Activated gamma-delta T cell treated with Interleukin-2 at 50 U/mL for 16 hours (primary cell): ENCODE measurements around the gene FNDC3B.

ENCODE experiments used
- DNase-seq: peaks from one replicate; pipeline ENCODE4 v3.0.0-alpha.2; 2020

The FNDC3B gene

DNA sequence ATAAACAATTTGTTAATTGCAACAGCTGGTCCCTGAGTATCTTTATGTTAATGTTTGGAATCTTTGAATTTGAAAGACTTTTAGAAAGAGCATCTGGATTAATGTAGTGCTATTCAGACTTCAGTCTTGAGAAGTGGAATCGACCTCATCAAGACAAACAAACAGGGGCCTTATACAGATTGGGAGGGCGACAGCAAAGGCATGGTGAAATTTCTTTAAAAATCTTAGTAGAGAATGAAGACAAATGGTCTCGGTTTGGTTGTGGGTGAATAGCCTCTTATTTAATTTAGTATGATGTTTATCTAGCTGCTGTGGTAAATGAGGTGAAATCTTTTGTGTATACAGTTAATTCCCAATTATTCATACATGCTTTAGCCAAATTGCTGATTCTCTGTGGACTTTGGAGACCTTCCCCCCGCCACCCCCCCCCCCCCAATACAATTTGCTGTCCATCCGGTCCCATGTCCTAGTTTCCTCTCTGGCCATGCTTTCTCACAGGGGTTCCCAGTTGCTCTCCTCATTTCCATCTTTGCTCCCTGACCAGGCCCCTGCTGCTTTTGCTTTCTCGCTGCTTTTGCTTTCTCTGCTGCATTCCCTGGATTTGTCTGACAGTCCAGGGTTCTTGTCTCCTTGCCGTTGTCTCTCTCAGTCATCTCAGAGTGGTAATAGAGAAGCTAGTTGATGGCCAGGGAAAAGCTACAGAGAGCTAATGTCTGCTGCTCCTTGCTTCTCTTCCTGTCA lies 135.3 kb downstream of the FNDC3B start:
- DNase-seq, result no peak

DNA sequence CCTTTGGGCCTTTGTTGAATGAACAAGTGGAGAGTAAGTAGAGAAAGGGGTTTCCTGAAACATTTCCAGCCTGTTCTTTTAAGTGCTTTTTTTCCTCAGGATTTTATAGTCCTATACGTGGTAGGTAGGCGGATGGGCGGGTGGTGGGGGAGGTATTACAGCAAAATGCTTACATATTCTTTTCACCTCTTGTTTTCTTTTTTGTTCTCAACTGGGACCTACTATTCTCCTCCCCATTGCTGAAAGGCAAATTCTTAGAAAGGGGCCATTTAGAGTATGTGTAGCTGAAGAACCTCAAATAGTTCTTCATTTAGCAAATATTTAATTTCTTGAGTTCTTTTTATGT lies 135.8 kb downstream of the FNDC3B start:
- DNase-seq, result no peak

DNA sequence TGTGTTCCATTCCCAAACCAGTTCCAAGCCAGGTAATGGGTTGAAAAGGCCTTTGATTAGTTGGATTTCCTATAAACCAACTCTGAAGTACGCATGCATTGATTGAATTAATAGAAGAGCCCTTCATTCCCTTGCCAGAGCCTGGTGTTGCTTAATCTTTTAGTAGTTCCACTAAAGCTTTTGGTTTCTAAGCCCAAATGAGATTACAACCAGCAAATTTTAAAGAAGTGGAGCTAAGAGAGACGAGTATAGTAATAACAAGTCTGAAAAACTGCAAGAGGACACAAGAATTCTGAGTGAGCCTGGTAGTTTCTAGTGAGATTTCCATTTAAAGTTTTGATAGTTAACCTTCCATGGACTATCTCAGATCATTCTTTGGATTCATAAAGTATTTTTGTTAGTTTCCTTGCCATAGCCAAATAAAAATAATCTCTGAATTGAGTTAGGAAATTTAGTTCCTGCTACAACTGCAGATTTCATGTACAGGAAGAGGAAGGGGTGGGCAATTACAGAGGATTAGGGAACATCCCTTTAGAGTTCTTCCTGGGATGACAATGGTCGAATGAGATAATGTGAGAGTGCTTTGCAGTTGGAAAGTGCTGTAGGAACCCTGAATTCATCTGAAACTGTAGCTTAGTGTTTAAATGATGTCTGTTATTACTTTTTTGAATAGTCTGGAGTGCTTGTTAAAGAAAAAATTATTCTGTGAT lies 136.8 kb downstream of the FNDC3B start:
- no peak for DNase-seq

DNA sequence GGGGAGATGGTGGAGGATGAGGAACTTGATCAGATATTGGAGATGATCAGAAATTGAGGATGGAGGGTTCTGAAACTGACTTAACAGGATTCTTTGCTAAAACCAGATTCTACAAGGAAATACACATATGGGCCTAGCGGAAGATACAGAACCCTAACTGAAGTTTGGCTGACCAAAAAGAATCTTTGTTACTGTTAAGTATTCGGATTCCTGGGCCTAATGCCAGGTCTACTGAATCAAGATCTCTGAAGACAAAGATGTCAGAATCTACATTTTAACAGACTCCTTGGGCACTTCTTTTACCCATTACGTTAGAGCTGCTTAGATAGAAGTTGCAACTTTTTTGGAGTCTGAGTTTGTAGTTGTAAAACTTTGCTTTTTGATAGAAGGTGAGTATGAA lies 137.7 kb downstream of the FNDC3B start:
- DNase-seq, result no peak

DNA sequence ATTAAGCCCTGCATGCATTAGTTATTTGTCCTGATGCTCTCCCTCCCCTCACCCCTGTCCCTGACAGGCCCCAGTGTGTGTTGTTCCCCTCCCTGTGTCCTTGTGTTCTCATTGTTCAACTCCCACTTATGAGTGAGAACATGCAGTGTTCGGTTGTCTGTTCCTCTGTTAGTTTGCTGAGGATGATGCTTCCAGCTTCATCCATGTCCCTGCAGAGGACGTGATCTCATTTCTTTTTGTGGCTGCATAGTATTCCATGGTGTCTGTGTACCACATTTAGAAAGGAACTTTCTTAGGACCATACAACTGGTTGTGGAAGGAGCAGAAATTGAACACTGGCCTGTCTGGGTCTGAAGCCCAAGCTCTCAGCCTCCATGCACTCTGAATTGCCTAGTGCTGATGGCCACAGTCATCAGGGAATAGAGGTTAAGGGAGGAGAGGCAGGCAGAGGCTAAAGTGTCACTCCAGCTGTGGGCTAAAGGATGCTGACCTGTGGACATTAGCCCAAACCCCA lies 138.5 kb downstream of the FNDC3B start:
- no peak for DNase-seq

DNA sequence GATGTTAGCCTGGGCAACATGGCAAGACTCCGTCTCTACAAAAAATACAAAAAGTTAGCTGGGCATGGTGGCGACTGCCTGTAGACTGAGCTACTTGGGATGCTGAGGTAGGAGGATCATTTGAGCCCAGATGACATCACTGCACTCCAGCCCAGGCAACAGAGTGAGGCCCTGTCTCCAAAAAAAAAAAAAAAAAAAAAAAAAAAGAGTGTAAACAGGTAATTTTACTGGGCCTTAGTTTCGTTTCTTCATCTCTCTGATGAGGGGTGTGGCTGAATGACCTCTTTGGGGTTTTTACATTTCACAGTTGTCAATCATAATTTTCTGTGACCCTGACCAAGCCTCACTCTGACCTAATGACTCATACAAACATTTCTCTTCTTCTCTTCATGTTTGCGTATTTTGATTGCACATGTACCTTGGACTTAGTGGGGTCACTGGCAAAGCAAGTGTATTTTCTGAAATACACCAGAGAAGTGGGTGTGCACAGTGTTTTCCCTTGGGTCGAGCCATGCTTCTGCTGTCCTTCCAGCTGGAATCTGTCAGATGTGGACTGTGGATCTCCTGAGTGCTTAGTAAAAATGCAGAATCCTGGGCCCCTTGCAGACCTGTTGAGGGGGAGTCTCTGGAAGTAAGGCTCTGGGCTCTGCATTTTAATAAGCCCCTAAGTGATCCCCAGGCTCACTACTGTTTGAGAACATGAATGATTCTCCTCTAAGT lies 140.5 kb downstream of the FNDC3B start:
- no peak for DNase-seq

DNA sequence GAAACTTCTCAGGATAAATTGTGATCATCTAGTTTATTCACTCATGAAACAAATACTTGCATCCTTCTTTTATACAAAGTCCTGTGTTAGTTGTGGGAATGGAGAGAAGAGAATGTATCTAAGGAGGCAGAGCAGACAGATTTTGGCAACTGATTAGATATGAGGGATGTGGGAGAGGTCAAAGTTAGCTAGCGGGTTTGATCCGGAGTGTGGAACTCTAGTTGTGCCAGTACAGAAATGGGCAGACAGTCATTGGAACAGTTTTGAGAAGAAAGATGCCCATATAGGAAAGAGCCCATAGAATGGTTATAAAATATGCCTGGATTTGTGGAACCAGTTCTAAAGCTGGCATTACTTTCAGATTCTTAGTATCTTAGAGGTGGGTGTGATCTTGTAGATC lies 141.1 kb downstream of the FNDC3B start:
- no peak for DNase-seq

DNA sequence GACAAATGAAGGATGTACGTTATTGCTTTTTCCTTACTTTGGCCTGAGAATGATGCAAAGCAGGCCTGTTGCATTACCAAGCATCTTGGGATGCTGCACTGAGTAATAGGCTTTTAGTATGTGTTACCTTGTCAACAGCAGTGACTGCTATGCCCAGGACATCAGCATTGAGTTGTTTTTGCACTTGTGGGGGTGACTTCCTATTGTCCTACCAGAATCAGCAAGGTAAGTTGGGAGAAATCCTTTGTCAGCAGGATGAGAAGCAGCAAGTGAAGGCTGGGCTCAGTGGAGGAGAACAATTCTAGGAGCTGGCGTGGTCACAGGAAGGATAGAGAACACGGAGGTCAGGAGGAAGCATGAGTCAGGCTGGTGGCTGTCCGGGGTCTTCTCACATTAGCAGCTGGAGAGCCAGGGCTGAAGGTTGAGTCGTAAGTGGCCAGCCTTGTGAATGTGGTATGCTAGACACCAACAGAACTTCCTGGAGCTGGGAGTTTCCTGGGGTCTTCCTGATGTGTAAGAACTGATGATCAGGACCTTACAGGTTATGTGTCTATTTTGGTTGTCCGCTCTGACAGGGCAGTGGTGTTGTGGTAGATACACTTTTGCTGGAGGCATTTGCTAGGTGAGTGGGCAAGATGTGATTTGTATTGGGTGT lies 142.7 kb downstream of the FNDC3B start:
- no peak for DNase-seq

DNA sequence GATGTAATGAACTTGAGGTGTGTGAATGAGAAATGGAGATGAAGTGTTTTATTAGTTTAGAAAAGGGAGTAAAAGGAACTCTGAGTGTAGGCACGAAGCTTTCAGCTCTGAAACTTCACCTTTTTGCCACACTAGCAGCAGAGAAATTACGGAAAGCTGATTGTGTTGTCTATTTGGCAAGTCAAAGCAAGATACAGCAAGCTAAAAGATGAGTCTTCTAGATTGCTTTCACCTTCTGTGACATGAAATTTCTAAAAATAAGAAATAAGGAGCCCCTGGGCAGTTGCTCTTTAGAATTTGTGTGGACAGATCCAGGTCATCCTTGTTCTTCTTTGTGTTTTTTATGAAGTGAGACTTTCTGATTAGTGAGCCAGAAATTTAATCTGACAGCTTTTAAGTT lies 143.4 kb downstream of the FNDC3B start:
- no peak for DNase-seq

DNA sequence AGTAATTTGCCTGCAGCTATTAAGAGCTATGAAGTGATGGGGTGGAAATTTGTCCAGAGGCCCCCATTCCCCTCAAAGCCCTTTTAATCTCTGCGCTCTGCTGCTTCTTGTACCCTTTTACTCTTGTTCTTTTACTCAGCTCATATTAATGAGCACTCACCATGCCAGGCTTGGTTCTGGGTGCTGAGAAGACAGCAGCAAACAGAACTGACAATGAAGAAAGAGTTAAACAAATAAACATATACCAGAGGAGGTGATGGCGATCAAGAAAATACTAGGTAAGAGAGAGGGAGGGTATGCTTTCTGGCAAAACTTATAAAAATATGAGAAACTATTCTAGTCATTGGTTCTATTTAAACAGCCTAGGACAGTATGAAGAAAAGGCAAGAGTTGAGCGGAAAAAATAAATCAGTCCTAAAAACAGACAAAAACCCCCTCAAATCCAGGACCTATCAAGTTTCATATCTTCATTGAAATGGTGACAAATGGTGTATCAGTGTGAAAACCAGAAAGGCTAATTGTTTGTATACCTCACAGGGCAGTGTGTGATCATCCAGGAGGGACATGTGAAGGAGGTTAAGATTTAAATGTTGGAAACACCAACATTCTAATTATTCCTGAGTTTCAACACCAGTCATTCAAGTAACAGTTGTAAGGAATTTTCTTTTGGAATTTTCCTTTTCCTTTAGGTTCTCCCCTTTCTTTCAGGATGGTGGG lies 144.9 kb downstream of the FNDC3B start:
- DNase-seq, result no peak

DNA sequence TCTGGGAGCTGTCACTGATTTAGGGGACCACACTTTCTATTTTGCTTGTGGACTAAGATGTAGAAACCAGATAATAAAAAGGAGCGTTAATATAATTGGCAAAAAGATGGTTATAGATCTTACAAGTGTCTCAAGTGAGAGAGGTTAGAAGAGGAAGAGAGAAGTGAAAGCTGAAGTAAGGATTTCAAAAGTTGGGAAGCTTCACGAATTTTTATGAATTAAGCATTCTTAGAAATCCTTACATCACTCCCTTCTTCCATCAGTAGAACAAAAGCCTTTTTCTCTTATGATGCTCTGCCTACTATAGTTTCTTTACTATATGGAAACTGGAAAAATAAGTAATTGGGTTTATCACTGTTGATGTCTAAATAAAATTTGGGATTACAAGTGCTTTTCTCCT lies 146.5 kb downstream of the FNDC3B start:
- no peak for DNase-seq

DNA sequence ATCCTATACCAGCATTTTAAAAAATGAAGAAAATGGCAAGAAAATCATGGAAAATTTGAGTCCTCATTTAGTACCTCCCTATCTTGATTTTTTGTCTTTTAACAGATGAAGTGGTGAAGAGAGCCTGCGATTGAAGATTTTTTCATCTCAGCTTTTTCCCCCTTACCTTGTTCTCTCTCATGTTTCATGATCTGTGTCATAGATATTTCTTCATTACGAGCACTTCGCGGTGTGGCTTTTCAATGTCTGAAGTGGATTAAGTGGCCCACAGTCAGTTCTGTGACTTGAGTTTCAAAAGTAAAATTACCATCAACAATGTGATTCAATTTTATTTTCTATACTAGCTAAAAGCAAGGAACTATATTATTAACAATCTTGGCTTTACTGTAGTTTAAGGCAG lies 147.2 kb downstream of the FNDC3B start:
- no peak for DNase-seq

DNA sequence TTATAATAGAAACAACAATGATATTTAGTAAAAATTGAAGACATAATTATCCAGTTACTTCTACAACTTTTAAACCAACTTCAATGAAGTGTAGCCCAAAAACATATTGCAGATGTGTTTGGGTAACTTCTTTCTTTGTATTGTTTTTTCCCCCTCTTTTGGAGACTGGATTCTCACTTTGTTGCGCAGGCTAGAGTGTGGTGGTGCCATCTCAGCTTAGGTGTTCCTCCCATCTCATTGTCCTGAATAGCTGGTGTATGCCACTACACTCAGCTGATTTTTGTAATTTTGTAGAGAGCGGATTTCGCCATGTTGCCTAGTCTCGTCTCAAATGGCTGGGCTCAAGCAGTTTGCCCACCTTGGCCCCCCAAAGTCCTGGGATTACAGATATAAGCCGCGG lies 148.1 kb downstream of the FNDC3B start:
- no peak for DNase-seq

DNA sequence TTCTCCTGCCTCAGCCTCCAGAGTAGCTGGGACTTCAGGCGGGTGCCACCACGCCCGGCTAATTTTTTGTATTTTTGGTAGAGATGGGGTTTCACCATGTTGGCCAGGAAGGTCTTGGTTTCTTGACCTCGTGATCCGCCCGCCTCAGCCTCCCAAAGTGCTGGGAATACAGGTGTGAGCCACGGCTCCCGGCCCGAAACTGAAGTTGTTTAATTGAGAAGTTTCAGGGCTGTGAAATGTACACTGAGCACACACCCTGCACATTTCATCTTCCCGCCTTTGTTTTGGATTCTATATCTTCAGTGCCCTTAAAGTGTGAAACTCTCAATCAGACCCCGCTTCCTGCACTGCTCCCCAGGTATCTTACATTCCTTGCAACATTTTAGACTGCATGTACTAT lies 149.1 kb downstream of the FNDC3B start:
- no peak for DNase-seq

DNA sequence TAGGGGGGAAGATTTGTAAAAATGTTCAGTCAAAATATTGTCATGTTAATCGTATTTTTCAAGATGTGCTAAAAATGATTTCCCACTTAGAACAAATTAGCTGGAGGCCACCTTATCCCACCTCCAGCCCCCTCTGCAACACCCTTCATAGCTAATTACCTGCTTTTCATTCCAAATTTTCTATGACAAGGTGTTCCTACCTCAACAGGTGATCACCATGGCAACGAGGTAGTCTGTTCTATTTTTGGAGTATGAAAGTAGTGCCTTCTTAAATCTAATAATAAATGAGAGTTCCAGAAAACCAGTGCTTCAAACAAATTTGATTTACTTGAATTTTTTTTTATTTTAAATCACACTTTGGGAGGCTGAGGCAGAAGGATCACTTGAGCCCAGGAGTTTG lies 149.8 kb downstream of the FNDC3B start:
- DNase-seq, result no peak

DNA sequence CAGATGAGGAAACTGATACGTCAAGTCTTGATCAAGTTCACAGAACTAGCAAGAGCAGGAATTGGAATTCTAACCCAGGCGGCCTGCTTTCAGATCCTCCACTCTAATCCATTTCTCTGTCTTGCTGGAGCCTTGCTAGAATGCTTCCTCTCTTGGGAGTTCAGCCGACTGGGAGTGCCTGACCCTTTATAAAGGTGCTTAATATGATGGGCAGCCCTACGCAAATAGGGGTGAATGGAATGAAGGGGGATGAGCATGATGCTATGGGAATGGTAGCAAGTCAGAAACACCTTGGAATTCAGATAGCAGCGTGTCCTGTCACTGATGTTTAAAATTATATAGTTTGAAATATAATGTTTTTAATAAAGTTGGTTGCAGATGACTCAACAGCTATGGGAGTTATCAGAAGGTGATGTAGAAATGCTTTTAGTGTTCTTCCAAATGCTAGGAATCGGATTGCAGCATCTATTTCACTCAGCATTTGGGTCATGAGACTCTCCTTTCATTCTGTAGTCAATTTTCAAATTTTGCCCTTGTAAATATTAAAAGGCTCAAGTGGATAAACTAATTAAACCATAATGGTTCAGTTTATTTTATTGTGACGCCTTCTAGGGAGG lies 150.7 kb downstream of the FNDC3B start:
- DNase-seq, result no peak

DNA sequence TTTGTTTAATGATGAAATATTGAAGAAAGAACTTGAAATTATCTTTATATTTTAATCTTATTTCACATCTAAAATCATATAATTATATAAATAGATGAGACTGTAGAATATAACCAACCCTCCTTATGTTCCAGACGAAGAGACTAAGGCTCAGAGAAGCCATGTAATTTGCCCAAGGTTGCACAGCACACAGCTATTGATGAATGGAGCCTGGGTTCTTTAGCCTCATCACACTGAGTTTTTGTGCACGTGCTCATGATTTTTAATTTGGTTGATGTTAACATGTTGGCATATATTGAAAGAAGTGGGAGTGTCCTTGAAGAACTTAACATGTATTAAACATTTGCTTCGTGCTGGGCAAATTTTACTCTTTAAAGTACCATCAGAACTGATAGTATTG lies 151.6 kb downstream of the FNDC3B start:
- DNase-seq, result no peak

DNA sequence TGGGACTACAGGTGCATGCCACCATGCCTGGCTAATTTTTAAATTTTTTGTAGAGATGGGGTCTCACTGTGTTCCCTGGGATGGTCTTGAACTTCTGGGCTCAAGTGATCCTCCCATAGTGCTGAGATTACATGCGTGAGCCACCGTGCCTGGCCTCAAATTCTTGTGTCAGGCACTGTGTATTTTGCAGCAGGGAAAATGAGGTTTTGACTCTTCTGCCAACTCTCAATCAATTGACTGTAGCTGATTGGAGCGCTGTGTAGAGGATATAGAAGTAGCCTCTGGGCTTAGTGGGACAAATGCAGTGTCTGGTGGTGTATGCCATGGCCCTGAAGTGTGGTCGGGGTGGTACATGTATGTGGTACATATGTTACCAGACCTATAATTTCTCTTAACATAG lies 152.3 kb downstream of the FNDC3B start:
- DNase-seq, result no peak

DNA sequence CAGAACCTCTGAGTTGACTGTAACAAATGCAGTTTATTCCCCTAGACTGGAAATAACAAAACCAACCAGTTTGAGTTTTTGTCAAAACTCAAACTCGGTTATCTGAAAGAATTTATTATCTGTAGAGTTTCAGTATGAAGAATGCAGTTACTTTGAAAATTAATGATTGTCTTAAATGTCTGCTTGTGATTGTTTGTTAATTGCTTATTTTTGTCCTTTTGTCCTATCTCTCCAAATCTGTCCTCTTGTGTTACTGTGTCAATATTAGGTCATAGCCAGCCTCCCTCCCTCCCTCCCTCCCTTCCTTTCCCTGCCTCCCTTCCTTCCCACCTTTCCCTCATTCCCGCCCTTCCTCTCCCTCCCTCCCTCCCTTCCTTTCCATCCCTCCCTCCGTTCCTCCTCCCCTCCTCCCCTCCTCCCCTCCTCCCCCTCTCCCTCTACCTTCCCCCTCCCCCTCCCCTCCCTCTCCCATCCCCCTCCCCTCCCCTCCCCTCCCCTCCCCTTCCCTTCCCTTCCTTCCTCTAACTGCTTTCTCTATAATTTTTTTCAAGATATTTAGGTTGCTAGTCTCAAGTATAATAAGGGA lies 153.5 kb downstream of the FNDC3B start:
- DNase-seq, result no peak

DNA sequence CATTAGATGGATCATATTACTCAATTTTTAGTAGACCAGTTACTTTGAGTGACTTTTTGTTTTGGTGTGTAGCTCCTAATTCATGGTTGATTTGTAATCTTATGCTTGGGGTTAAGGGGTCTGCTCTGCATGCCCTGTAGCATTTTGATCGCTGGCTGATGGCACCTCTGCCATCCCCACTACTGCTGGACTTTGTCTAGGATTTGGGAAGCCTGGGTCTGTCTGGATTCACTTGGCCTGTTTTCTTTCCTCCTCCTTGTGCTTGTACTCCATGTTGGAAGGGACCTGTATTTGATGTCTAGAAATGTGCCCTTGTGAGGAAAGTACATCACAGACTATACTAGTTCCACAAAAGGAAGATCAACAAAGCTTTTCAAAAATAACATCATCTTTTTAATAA lies 154.1 kb downstream of the FNDC3B start:
- DNase-seq, result no peak

DNA sequence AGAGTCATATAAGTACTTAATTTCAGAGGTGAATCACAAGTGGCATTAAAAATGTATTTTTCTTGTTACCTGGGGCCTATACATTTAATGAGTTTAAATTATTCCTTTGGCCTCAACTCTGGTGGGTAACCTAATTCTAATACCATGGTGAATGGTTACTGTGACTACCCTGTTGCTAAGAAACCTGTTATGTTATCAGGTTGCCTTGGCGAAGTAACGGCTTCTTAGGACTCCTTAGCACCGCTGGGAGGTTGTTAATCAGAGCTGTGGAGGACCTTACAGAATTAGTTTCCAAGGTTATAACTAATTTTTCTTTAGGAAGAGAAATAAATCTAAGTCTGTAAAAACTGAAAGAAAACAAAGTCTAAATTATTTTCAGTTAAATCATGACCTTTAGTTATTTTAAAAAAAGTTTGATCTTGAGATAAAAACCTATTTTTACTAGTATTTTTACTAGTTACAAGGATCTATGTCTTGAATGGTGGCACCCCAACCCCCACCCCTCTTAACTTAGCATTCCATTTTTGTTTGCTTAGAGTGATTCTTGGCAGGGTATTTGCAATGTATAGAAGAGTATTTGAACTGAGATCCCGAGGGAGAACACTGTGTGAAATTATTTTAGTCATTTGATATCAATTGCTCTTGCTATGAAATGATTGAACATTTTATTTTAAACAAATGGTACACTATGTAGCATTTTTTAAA lies 155.5 kb downstream of the FNDC3B start:
- DNase-seq, result no peak
